IMR-90 (cell line): ENCODE measurements around the gene ZFPM1.

ENCODE experiments used
- CTCF ChIP-seq: conservative IDR thresholded peaks from 2 replicates; pipeline ENCODE4 v1.5.1; 2012; ENCODE audit warnings: mild to moderate bottlenecking, low read depth, low read length, improper control_type of control experiment
- FOS ChIP-seq: fragments of 150-350 bp; IDR thresholded peaks from 2 replicates; pipeline ENCODE4 v1.6.1; 2016; ENCODE audit warnings: low read depth, low read length
- MXI1 ChIP-seq: IDR thresholded peaks from 2 replicates; pipeline ENCODE4 v1.6.1; 2012; ENCODE audit warnings: low read depth, mild to moderate bottlenecking, low read length, moderate library complexity, borderline replicate concordance
- POLR2A ChIP-seq: IDR thresholded peaks from 2 replicates; pipeline ENCODE4 v1.6.1; 2012; ENCODE audit warnings: mild to moderate bottlenecking, low read depth, low read length
- USF2 ChIP-seq: fragments of 150-350 bp; IDR thresholded peaks from 2 replicates; pipeline ENCODE4 v1.6.1; 2017; ENCODE audit warnings: mild to moderate bottlenecking, antibody characterized with exemption, low read length, low read depth

DNA sequence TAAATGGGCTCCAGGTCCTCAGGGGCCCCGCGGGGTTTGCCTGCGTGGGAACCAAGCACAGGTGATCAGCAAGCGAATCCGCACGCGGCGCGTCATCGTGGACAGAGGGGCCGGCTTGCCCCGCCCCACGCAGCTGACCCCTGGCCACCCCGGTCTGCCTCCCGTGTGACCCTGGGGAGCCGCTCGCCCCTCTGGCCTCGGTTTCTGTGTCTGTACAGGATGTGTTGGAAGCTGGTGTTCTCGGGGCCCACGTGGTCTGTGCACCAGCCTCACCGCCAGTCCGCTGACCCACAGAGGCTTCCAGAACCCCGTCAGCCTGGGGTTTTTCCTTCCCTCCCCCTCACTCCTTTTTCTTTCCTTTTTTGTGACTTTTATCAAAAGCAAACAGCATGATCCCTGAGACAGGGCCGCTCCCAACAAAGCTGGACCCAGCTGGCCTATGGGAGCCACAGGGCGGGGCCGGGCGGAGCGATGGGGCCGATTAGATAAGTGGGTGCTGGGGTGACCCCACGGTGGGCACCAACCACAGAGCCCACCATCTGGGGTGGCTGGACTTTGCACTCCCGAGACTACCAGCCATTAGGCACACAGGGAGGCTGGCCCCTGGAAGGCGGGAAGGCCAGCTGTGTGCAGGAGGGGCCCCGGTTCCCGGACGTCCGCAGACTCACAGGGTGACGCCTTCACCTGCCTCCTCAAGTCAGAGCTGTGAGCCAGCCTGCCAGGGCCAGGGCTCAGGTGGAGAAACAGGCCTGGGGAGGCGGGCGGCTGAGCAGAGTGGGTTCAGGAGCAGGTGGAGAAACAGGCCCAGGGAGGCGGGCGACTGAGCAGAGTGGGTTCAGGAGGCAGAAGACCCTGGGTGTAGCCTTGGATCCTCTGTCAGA is 56.0 kb downstream of the ZFPM1 start:
- TF ChIP-seq CTCF (no peak), MXI1 (no peak), POLR2A (no peak), FOS (no peak), USF2 (no peak)
